Stimulated activated CD4-positive, alpha-beta T cell treated with anti-CD3 and anti-CD28 coated beads, Interleukin-4, amount 100 ng/mL, for 4 hours (primary cell): ENCODE results near the gene IQSEC1.

ENCODE experiments used
- DNase-seq, 2 experiments: peaks; one replicate each; pipeline ENCODE4 v3.0.0-alpha.2; 2020

IQSEC1 gene

GRCh38 chr3:13067778-13068177 lies 5.5 kb downstream of the IQSEC1 start:
- DNase-seq = no peak

GRCh38 chr3:13066834-13067233 lies 6.4 kb downstream of the IQSEC1 start:
- no peak for DNase-seq

- DNase-seq = no peak
Measured at GRCh38 chr3:13066236-13066635, 7.0 kb downstream of the IQSEC1 start.

GRCh38 chr3:13065727-13066126 lies 7.5 kb downstream of the IQSEC1 start:
- DNase-seq = no peak

GRCh38 chr3:13064964-13065363 lies 8.3 kb downstream of the IQSEC1 start:
- no peak for DNase-seq

GRCh38 chr3:13064159-13064868 lies 8.9 kb downstream of the IQSEC1 start:
- no peak for DNase-seq

GRCh38 chr3:13063225-13063624 lies 10.0 kb downstream of the IQSEC1 start:
- DNase-seq = no peak

GRCh38 chr3:13062647-13063046 lies 10.6 kb downstream of the IQSEC1 start:
- no peak for DNase-seq

- no peak for DNase-seq
Measured at GRCh38 chr3:13060341-13060910, 12.8 kb downstream of the IQSEC1 start.

- no peak for DNase-seq
Measured at GRCh38 chr3:13058346-13059120, 14.7 kb downstream of the IQSEC1 start.

GRCh38 chr3:13057282-13058040 lies 15.8 kb downstream of the IQSEC1 start:
- DNase-seq = no peak

- DNase-seq = no peak
Measured at GRCh38 chr3:13055634-13056033, 17.6 kb downstream of the IQSEC1 start.

GRCh38 chr3:13054341-13055285 lies 18.6 kb downstream of the IQSEC1 start:
- DNase-seq = no peak

GRCh38 chr3:13053893-13054292 lies 19.3 kb downstream of the IQSEC1 start:
- DNase-seq = no peak

GRCh38 chr3:13053420-13053819 lies 19.8 kb downstream of the IQSEC1 start:
- no peak for DNase-seq

GRCh38 chr3:13052191-13052820 lies 20.9 kb downstream of the IQSEC1 start:
- no peak for DNase-seq

- no peak for DNase-seq
Measured at GRCh38 chr3:13051581-13051980, 21.6 kb downstream of the IQSEC1 start.

- no peak for DNase-seq
Measured at GRCh38 chr3:13051066-13051465, 22.2 kb downstream of the IQSEC1 start.

GRCh38 chr3:13050446-13050845 lies 22.8 kb downstream of the IQSEC1 start:
- no peak for DNase-seq

- DNase-seq = no peak
Measured at GRCh38 chr3:13049400-13049799, 23.8 kb downstream of the IQSEC1 start.

GRCh38 chr3:13047296-13048165 lies 25.7 kb downstream of the IQSEC1 start:
- no peak for DNase-seq
